SIG-M5 (cell line): Measurements from ENCODE around the gene SMO.
"Not testable (repeated sequence)": the region's sequence is repeated elsewhere in the genome, so short reads cannot be mapped to it uniquely, and the experiment has no call there.

Experiments
- DNase-seq: peaks from one replicate; lab custom pipeline; 2025; lab: John Stamatoyannopoulos, UW

SMO gene

GRCh38 chr7:129240119-129240820 is 51.8 kb downstream of the SMO start:
- DNase-seq = no peak

GRCh38 chr7:129244220-129244619 is 55.8 kb downstream of the SMO start:
- DNase-seq = no peak

DNA sequence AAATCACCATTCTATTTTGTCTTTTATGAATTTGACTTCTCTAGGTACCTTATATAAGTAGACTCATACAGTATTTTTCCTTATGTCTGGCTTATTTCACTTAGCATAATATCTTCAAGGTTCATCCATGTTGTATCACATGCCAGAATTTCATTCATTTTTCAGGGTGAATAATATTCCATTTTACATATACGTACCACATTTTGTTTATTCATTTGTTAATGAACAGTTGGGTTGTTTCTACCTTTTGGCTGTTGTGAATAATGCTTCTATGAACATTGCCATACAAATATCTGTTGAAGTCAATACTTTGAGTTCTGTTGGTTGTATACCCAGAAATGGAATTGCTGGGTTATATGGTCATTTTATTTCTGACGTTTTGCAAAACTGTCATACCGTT is 57.1 kb downstream of the SMO start:
- DNase-seq = no peak

DNA sequence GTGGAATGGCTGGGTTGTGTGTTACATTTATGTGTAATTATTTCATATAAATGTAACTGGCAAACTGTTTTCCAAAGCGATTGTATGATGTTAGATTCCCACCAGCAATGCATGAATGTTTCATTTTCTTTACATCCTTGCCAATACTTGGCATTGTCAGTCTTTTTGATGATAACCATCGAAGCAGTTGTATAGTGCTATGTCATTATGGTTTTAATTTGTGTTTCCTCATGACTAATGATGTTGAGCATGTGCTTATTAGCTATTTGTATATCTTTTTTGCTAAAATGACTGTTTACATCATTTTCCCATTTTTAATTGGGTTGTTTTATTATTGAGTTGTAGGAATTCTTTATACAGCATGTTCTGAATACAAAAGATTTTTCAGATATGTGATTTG is 58.7 kb downstream of the SMO start:
- DNase-seq = no peak

DNA sequence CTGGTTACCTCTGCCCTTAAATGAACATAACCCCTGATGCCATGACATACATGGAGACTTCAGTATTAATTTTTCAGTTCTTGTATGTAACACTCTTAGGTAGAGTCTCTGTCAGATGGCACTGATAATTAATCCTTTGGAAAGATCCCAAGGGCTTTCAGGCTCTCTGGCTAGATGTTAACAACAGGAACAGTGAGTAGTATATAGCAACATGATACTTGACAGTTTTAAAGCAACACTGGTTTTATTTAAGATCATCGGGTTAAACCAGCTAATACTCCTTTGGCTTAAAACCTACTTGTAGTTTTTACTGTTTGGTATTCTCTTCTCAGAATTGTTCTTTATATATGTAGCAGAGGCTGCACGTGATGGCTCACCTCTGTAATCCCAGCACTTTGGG is 63.7 kb downstream of the SMO start:
- DNase-seq = no peak

DNA sequence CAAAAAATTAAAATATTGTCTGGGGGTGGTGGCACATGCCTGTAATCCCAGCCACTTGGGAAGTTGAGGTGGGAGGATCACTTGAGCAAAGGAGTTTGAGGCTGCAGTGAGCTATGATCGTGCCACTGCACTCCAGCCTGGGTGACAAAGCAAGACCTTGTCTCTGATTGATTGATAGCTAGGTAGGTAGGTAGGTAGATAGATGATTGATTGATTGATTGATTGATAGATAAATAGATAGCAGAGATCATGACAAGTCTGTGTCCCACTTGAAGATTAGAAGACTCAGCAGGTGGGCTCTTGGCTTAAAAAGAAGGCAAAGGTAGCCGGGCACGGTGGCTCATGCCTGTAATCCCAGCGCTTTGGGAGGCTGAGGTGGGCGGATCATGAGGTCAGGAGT is 64.2 kb downstream of the SMO start:
- DNase-seq = not testable (repeated sequence)

GRCh38 chr7:129255800-129256199 is 67.4 kb downstream of the SMO start:
- no peak for DNase-seq

GRCh38 chr7:129256221-129256620 is 67.8 kb downstream of the SMO start:
- DNase-seq = no peak

DNA sequence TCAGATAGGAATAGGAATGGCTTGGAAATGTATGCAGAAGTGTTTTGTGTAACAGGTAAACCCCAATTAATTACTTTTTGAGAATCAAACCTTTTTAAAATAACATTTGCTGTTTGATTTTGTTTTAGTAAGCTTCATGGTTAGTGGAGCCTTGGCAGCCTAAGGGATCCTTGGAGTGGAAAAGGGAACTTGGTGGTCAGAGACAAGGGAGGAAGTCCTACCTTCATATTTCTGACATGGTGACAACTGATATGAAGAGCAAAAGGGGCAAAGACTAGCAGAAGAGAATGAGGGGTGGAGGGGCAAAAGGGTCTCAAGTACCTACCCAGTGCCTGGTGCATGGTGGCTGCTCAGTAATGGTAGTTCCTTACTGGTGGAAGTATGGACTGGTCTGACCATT is 68.7 kb downstream of the SMO start:
- no peak for DNase-seq

DNA sequence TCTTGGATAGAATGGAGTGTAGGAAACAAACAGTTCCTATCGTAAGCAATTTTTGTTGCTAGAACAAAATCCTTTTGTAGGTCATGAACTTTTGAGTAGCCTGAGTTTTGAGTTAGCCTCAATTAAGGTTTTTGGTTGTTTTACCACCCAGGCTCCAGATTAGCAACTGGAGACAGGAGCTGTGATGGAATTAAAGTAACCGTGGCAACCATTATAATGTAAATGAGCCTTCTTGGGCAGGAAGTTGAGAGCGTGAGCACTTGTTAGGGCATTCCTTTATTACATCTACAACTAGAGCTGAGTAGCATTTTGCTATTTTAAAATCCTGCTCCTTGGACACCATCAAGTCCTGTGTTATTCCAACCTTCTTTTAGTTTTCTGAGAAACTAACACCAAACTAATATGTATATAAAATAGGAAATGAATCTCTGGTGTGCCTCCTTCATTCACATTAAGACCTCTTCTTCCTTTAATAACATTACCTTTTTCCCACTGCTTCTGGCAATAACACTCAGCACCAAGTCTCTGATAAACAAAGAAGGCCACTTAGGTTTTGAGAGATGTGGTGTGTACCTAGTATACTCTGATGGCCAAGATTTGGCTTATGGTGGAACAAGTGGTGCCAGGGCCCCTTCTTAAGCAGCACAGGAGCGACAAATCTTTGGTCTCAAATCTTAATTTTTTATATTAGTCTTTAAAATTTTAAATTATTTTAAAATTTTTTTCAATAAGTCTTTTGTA is 70.4 kb downstream of the SMO start:
- no peak for DNase-seq

- DNase-seq = no peak
Observed at GRCh38 chr7:129262324-129262723, 73.9 kb downstream of the SMO start.
